ENCODE data around the gene ARFGAP3.

The ARFGAP3 gene

DNA sequence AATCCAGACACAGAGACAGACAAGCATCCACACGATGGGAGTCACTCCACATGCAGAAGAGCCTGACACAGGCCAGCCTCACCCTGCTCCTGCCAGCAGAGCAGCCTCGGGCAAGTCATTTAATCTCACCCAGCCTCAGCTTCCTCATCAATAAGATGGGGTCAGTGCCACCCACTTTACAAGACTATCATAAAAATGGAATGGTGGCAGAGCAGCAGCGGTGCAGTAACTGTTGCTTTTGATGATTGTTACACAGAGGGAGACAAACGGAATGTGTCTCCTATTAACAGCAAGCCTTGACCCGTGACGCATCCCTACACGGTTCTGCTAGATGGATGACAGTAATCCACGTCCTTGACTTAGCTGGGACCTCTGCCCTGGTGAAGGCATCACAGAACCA is 26.0 kb upstream of the ARFGAP3 start:
- no peak for TF ChIP-seq POLR2A (IDR thresholded peaks at IDR 0.05; ENCODE audit: extremely low read depth, insufficient read length)
- TF ChIP-seq, protein P1, sequence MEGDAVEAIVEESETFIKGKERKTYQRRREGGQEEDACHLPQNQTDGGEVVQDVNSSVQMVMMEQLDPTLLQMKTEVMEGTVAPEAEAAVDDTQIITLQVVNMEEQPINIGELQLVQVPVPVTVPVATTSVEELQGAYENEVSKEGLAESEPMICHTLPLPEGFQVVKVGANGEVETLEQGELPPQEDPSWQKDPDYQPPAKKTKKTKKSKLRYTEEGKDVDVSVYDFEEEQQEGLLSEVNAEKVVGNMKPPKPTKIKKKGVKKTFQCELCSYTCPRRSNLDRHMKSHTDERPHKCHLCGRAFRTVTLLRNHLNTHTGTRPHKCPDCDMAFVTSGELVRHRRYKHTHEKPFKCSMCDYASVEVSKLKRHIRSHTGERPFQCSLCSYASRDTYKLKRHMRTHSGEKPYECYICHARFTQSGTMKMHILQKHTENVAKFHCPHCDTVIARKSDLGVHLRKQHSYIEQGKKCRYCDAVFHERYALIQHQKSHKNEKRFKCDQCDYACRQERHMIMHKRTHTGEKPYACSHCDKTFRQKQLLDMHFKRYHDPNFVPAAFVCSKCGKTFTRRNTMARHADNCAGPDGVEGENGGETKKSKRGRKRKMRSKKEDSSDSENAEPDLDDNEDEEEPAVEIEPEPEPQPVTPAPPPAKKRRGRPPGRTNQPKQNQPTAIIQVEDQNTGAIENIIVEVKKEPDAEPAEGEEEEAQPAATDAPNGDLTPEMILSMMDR (IDR thresholded peaks at IDR 0.05; ENCODE audit: low read depth, low read length) = no peak
- no peak for TF ChIP-seq MYC (IDR thresholded peaks at IDR 0.05; ENCODE audit: low read depth, low read length)
- TF ChIP-seq, protein P2, sequence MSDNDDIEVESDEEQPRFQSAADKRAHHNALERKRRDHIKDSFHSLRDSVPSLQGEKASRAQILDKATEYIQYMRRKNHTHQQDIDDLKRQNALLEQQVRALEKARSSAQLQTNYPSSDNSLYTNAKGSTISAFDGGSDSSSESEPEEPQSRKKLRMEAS (IDR thresholded peaks at IDR 0.05; ENCODE audit: low read depth, low read length) = no peak
- DNase-seq (ENCODE audit: low read depth) = no peak
- no peak overlapping the region for H3K4me3 ChIP-seq (ENCODE audit: low read depth, low read length)

DNA sequence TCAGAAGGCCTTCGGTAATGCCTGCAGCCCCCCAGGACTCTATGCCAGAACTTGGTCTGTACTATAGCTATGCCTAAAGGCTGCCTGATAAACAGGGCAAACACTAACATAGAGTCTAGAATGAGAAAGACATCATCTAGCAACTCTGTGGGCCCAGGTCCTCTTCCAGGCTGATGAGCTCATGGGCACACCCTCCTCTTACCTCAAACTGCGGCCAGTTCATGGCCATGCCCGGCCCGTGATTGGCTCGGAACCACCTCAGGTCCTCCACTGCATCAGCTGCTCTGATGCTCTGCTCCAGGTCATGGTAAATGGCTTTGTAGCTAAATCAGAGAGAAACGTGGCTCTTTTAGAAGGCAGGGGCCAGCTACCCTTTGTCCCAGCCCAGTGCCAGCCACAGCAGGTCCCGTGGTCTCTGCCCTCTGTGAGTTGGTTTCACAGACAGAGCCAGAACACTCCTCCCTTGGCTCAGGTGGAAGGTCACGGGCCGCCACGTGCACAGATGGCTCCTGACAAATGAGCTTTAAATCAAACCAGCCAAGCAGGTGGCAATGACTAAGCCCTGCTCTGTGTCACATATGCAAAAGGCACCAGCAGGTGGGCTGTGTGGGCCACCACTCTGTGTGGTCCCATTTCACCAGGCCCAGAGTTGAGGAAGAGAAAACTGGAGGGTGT is 25.0 kb upstream of the ARFGAP3 start:
- DNase-seq (ENCODE audit: low read depth) = no peak
- TF ChIP-seq MYC (IDR thresholded peaks at IDR 0.05; ENCODE audit: low read depth, low read length) = no peak
- TF ChIP-seq, protein P2 (IDR thresholded peaks at IDR 0.05; ENCODE audit: low read depth, low read length) = no peak
- no peak for TF ChIP-seq POLR2A (IDR thresholded peaks at IDR 0.05; ENCODE audit: extremely low read depth, insufficient read length)
- TF ChIP-seq, protein P1 (IDR thresholded peaks at IDR 0.05; ENCODE audit: low read depth, low read length) = no peak
- H3K4me3 ChIP-seq (ENCODE audit: low read depth, low read length) = no peak overlapping the region

- TF ChIP-seq, protein P2 (IDR thresholded peaks at IDR 0.05; ENCODE audit: low read depth, low read length) = no peak
- no peak for TF ChIP-seq POLR2A (IDR thresholded peaks at IDR 0.05; ENCODE audit: extremely low read depth, insufficient read length)
- TF ChIP-seq, protein P1 (IDR thresholded peaks at IDR 0.05; ENCODE audit: low read depth, low read length) = no peak
- no peak for TF ChIP-seq MYC (IDR thresholded peaks at IDR 0.05; ENCODE audit: low read depth, low read length)
- no peak for DNase-seq (ENCODE audit: low read depth)
Observed at GRCh38 chr22:42881298-42881697, 24.2 kb upstream of the ARFGAP3 start.

GRCh38 chr22:42880815-42881214 is 23.7 kb upstream of the ARFGAP3 start:
- H3K4me3 ChIP-seq (ENCODE audit: low read depth, low read length) = no peak overlapping the region
- TF ChIP-seq, protein P1 (IDR thresholded peaks at IDR 0.05; ENCODE audit: low read depth, low read length) = no peak
- no peak for TF ChIP-seq MYC (IDR thresholded peaks at IDR 0.05; ENCODE audit: low read depth, low read length)
- no peak for TF ChIP-seq POLR2A (IDR thresholded peaks at IDR 0.05; ENCODE audit: extremely low read depth, insufficient read length)
- TF ChIP-seq, protein P2 (IDR thresholded peaks at IDR 0.05; ENCODE audit: low read depth, low read length) = no peak
- no peak for DNase-seq (ENCODE audit: low read depth)

More at GRCh38 chr22:42881298-42881697, 24.2 kb upstream of the ARFGAP3 start:
- H3K4me3 ChIP-seq (ENCODE audit: low read depth, low read length) = no peak overlapping the region

- no peak overlapping the region for H3K4me3 ChIP-seq (ENCODE audit: low read depth, low read length)
- TF ChIP-seq, protein P1 (IDR thresholded peaks at IDR 0.05; ENCODE audit: low read depth, low read length) = no peak
- TF ChIP-seq POLR2A (IDR thresholded peaks at IDR 0.05; ENCODE audit: extremely low read depth, insufficient read length) (no peak), MYC (IDR thresholded peaks at IDR 0.05; ENCODE audit: low read depth, low read length) (no peak)
- TF ChIP-seq, protein P2 (IDR thresholded peaks at IDR 0.05; ENCODE audit: low read depth, low read length) = no peak
- no peak for DNase-seq (ENCODE audit: low read depth)
Observed at GRCh38 chr22:42879371-42880021, 22.4 kb upstream of the ARFGAP3 start.

Data from NB4 (cell line).